ENCODE data around the gene IMMP2L. TPM values are rescaled to one million over a fixed set of nuclear protein-coding genes. Genes with fewer than 3 reads are reported as not detected.

The IMMP2L gene
- total and polyA plus RNA-seq, 2 of the 8 experiments (the other 6 are each of a cell fraction or from before 2014, with no cell fraction given) = 2.3 to 10.1 TPM

GRCh38 chr7:111301891-111302290 is 260.4 kb downstream of the IMMP2L start:
- Histone ChIP-seq H3K23me2 (ENCODE audit: low read depth, low read length) (no peaks in the 10 kb centered on the region), H3K4me2 (ENCODE audit: insufficient read depth in 1 of 2, low read depth in 2 of 2, low read length in 2 of 2) (no peak overlapping the region), H3K4me1 (replicated peaks in 1 of 4; ENCODE audit: control insufficient read depth in 3 of 4, insufficient read depth in 4 of 4, low read length in 3 of 4) (no peaks in the 10 kb centered on the region), H2BK20ac (ENCODE audit: low read length) (no peak overlapping the region), H2AK5ac (ENCODE audit: low read depth, low read length) (no peak overlapping the region), H3K56ac (replicated peaks; ENCODE audit: insufficient read length, low read depth, low read length) (no peak overlapping the region), H4K5ac (ENCODE audit: insufficient read length, low read depth, low read length) (no peak overlapping the region), H3K4ac (replicated peaks; ENCODE audit: insufficient read length, low read depth, low read length) (no peak overlapping the region), H2BK12ac (ENCODE audit: low read depth, low read length) (no peak overlapping the region), H4K20me1 (replicated peaks in 1 of 2; ENCODE audit: control insufficient read depth in 1 of 2, insufficient read depth in 2 of 2, low read length in 2 of 2) (no peaks in the 10 kb centered on the region), H2BK5ac (ENCODE audit: low read depth, low read length) (no peak overlapping the region), H3K27me3 (replicated peaks in 1 of 4; ENCODE audit: control insufficient read depth in 3 of 4, extremely low read depth in 1 of 4, insufficient read depth in 3 of 4, low read length in 3 of 4) (no peaks in the 10 kb centered on the region), H3K79me2 (ENCODE audit: control insufficient read depth in 1 of 2, insufficient read depth in 2 of 2, low read length in 2 of 2) (no peaks in the 10 kb centered on the region), H3K23ac (ENCODE audit: insufficient read length) (no peak overlapping the region), H2BK15ac (ENCODE audit: low read length) (no peak overlapping the region), H3K27ac (ENCODE audit: low read depth, low read length) (no peak overlapping the region), H3K4me3 (ENCODE audit: extremely low read depth in 1 of 4, insufficient read depth in 2 of 4, low read depth in 3 of 4, low read length in 4 of 4) (no peak overlapping the region), H4K91ac (replicated peaks; ENCODE audit: insufficient read length, low read length) (no peak overlapping the region), H3K79me1 (ENCODE audit: low read depth, low read length) (no peaks in the 10 kb centered on the region), H3K9ac (replicated peaks in 1 of 4; ENCODE audit: extremely low read depth in 1 of 4, low read depth in 3 of 4, low read length in 3 of 4) (no peak overlapping the region), H3K9me3 (ENCODE audit: insufficient read depth in 2 of 2, low read depth in 1 of 2, low read length in 1 of 2) (no peaks in the 10 kb centered on the region), H3K36me3 (ENCODE audit: control insufficient read depth in 2 of 4, insufficient read depth in 4 of 4, low read length in 3 of 4) (no peaks in the 10 kb centered on the region), H2BK120ac (replicated peaks; ENCODE audit: low read depth, low read length) (no peak overlapping the region), H4K8ac (ENCODE audit: extremely low read depth, insufficient read depth, low read length) (no peak overlapping the region), H2AFZ (ENCODE audit: low read length) (no peak overlapping the region), H3K18ac (ENCODE audit: extremely low read depth, low read length) (no peak overlapping the region), H3K14ac (ENCODE audit: insufficient read length) (no peak overlapping the region)
- DNase-seq (ENCODE audit: low read depth in 1 of 2, low spot score in 2 of 2) = no peak
- no peak for FAIRE-seq
- POLR2A ChIA-PET (ENCODE audit: partially characterized antibody) = no interaction called here
- 75% methylated on average over 1 of the region's 1 CpG; no CpG with 5 or more reads in 1 of the 2 experiments for WGBS, 2 experiments (ENCODE audit: extremely low coverage in 1 of 2, insufficient coverage in 1 of 2, insufficient read length in 1 of 2, insufficient replicate concordance in 2 of 2, low coverage in 1 of 2, low lambda C conversion rate in 2 of 2, missing lambda C conversion rate in 1 of 2)
- TF ChIP-seq CTBP2 (IDR thresholded peaks at IDR 0.05; ENCODE audit: borderline replicate concordance, insufficient read depth, insufficient read length, low read length) (no peak), EGR1 (IDR thresholded peaks at IDR 0.05; ENCODE audit: borderline replicate concordance, low read depth, low read length) (no peak), E2F6 (IDR thresholded peaks at IDR 0.05) (no peak), CEBPB (IDR thresholded peaks at IDR 0.05; ENCODE audit: low read depth, low read length) (no peak), MAX (IDR thresholded peaks at IDR 0.05) (no peak), HDAC6 (IDR thresholded peaks at IDR 0.05; ENCODE audit: low read depth, low read length) (no peak), RAD21 (IDR thresholded peaks at IDR 0.05 in 1 of 2, conservative IDR thresholded peaks at IDR 0.05 in 1 of 2; ENCODE audit: low read depth in 2 of 2, low read length in 2 of 2) (no peak)
- CTCF ChIA-PET (ENCODE audit: partially characterized antibody) = interaction anchor here (0.8 kb wide), 1 partner anchor 8 kb away, joined by 3 read pairs; no protein-coding TSS in a partner anchor

Data from H1 (cell line).